COLO668 (cell line): ENCODE results near the gene ACP2.

Experiments used
- DNase-seq: peaks from one replicate; lab custom pipeline; 2025; ENCODE audit not compliant: unreplicated experiment; lab: John Stamatoyannopoulos, UW

The ACP2 gene

GRCh38 chr11:47244448-47245350 lies 3.9 kb downstream of the ACP2 start:
- DNase-seq, result no peak

DNA sequence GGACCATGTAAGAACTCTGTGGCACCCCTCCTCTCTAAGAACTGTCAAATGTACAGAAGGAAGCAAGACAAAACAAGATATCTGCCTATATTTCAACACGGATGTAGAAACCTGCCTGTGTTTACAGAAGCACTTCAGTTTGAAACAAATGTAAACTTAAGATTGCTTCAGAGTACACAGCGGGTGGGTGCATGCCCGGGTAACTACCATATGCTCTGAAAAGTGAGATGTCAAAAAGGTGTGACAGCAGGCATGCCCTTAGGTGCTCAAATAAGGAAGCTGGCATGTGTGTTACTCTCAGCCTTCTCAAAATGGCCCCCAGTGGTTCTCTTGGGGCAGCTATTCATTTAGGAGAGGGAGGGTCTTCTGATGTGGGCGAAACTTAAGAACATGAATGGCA lies 5.2 kb downstream of the ACP2 start:
- no peak for DNase-seq

GRCh38 chr11:47242596-47243192 lies 5.9 kb downstream of the ACP2 start:
- no peak for DNase-seq

- no peak for DNase-seq
These were observed 6.7 kb downstream of the ACP2 start for GRCh38 chr11:47241841-47242301.

DNA sequence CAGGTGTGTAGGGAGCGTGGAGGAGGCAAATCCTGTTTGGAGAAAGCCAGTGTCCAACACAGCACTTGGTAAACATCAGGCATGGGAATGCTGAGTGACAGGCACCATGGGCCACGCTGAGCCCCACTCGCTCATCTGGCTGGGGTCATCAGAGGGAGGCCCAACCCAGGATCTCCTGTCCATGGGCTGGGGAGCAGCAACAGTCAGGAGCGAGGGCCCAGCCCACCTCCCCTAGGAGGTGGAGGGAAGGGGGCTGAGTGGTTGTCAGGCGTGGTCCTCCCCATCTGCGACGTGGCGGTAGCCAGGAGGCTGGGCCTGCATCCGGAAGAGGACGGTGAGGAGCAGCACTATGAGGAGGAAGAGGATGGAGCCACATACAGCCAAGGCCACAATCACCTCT lies 8.8 kb downstream of the ACP2 start:
- DNase-seq, result no peak

- DNase-seq, result peak; percentile 71
These were observed 12.1 kb downstream of the ACP2 start for GRCh38 chr11:47236482-47236881.

GRCh38 chr11:47235163-47235562 lies 13.5 kb downstream of the ACP2 start:
- no peak for DNase-seq

DNA sequence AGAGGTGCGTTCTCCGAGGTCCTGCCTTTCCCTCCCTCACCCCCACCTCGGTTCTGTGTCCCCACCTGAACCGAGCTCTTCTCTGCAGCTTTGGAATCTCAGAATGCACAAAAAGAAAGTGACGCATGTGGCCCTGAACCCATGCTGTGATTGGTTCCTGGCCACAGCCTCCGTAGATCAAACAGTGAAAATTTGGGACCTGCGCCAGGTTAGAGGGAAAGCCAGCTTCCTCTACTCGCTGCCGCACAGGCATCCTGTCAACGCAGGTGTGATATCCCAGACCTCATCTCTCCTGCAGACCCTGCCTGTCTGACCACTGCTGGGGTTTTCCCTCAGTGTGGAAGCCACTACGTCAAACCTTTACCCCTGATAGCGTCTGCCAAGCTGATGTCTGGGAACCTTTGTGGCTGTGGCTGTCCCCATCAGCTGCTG lies 13.9 kb downstream of the ACP2 start:
- DNase-seq, result peak; percentile 43

DNA sequence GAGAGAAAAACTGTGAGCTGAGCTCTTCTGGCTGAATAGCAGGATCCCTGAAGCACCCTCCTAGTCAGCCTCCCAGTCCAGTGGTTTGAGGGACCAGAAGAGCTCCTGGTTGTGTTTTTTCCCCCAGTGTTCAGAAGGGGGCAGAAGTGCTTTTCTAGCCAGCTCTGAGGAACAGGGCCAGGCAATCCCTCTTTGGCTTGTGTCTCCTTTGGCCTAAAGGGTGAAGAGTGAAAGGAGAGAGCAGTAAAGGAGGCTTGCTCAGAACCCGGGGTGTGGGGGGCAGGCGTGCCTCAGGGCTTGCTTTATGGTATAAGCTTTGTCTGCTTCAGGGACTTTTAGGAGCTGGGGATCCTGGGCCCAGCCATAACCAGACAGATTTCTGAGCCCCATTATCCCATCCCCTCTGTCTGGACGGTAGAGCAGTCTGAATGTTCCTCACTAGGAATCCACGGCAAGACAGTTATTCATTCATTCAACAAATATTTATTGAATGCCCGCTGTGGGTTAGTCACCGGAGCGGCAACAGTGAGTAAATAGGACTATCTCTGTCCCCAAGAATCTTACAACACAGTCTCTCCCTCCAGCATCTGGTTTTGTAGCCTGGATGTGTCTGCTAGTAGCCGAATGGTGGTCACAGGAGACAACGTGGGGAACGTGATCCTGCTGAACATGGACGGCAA lies 14.5 kb downstream of the ACP2 start:
- DNase-seq, result peak; percentile 25

DNA sequence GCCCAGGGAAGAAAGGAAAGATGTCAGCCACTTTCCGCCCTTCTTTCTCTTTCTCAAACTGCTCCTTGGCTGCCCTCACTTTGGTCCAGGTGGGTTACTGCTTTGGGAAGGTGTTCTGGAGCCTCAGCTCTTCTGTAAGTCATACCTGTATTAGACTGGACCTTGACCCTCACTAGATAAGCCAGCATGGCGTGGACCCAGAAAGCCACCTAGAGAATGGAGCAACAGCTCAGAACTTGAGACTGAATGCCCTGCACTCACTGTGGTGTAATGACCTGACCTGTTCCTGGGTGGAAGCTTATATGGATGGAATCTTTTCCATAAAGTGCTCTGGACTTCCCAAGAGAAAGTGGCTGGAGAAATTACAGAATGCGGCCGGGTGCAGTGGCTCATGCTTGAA lies 15.6 kb downstream of the ACP2 start:
- DNase-seq, result no peak

DNA sequence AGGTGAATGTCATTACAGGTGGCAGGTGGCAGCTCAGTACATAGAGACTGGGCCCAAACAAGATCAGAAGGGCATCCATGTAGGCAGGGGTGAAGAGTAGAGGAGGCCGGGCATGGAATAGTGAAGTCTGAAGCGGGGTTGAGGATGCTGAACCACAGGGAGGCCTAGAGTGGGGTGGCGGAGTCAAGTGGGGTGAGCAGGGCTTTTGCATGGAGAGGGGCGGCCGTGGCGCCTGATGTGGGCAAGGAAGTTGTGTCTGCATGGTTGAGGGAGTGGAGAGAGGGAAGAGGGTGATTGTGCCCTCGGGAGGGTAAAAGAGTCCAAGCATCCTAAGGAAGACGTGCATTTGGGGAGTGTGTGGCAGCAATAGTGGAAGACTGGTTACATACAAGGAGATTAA lies 19.5 kb downstream of the ACP2 start:
- DNase-seq, result no peak

GRCh38 chr11:47225552-47226400 lies 22.8 kb downstream of the ACP2 start:
- no peak for DNase-seq

DNA sequence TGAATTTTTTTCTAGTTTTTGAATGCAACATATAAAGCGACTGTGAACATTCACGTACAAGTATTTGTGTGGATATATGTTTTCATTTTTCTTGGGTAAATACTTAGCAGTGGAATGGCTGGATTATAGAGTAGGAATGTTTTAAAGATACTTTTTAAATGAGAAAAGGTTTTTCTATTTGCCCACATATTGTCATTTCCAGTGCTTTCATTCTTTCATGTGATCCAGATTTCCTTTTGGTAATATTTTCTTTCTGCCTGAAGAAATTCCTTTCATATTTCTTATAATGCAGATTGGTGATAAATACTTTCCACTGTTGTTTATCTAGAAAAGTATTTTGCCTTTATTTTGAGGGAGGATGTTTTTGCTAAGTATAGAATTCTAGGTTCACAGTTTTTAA lies 25.9 kb downstream of the ACP2 start:
- no peak for DNase-seq

DNA sequence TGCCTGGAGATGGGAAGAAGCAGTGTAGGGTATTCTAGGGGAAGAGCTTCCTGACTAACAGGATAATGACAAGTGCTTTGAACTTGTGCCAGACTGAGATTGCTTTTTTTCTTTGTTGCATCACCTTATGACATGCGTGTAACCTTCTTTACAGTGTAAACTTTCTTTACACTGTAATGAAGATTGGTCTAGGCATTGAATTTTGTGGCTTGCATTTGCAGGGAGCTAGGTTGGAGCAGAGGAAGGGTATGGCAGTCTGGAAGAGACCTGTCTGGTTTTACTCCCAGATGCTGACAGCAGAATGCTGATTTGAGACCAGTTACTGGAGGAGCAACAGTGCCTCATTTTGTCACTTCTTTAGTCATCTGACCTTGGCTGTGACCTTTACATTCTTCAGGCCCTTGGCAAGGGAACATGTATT lies 28.2 kb downstream of the ACP2 start:
- no peak for DNase-seq

- DNase-seq, result peak; percentile 51
These were observed 32.4 kb downstream of the ACP2 start for GRCh38 chr11:47216121-47216798.

DNA sequence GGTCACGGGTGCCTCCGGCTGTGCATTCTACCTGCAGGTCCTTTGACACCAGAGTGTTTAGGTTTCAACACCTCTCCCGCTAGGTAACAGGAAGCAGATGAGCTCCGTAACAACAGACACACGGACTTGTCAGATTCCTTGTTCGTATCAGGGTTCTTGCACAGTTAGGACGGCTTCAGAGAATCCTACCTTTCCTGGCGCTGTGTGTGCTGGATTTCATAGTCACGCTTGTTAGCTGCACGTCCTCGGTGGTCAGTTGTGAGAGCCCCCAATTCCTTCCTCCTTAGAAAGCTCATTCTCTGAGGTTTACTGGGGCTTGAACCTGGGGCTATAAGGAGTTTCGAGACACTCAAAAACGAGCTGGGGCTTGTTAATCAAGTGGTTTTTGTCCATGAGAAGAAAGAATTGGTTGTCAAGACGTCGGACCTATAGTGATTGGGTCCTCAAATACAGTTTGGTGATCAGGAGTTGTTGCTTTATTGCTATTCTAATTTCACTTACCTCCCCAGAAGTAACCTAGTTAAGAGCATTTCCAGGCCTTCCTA lies 33.2 kb downstream of the ACP2 start:
- DNase-seq, result no peak

GRCh38 chr11:47213950-47214565 lies 34.6 kb downstream of the ACP2 start:
- peak; percentile 91 for DNase-seq

DNA sequence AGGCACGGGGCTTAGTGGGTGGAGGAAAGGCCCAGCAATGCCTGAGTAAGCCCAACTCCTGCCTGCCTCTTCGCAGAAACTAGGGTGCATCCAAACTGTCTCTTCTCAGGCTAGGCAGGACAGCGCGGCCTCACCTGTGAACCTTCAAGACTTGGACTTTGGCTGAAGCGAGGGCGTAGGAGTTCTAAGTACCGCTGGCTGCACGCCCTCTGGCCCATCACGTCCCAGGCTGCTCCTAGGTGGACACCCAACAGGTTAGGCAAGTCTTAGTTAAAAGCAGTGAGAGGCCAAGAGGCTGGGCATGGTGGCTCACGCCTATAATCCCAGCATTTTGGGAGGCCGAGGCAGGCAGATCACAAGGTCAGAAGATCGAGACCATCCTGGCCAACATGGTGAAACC lies 35.7 kb downstream of the ACP2 start:
- DNase-seq, result no peak

- no peak for DNase-seq
These were observed 40.0 kb downstream of the ACP2 start for GRCh38 chr11:47208628-47209027.
